Tongue (tissue), 2 donors: ENCODE measurements around the gene LTBP1. TPM values are rescaled to one million over a fixed set of nuclear protein-coding genes. Genes with fewer than 3 reads are reported as not detected.
"Not testable (repeated sequence)": the region's sequence is repeated elsewhere in the genome, so short reads cannot be mapped to it uniquely, and the experiment has no call there.

Experiments
- DNase-seq: peaks from one replicate; pipeline ENCODE4 v3.0.0-alpha.2; 2015
- total RNA-seq: library from RNA; depleted of rRNA; stranded (reverse); fragments of >200 nt; gene quantifications from one replicate; pipeline ENCODE4 v1.2.3, GENCODE V29; 2014

Gene LTBP1
- total RNA-seq, 1 donor from 2014 or later = 167 TPM

DNA sequence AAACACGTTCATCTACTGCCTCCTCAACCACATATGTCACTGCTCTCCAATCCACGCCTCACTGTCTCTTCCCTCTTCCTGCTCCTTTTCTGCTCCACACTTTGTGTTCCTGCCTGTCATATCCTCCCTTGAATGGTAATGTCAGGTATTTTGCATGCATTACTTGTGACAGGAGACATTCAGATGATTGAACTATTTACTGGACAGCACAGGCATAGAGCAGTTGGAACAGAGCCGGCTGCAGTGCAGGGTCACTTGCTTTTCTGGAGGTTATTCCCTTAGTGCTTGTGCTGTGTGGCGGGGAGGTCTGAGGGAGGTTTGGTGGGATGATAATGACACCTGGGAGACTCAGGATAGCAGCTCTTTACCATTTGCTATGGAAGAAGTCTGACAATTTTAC is 93.8 kb downstream of the LTBP1 start:
- no peak for DNase-seq

DNA sequence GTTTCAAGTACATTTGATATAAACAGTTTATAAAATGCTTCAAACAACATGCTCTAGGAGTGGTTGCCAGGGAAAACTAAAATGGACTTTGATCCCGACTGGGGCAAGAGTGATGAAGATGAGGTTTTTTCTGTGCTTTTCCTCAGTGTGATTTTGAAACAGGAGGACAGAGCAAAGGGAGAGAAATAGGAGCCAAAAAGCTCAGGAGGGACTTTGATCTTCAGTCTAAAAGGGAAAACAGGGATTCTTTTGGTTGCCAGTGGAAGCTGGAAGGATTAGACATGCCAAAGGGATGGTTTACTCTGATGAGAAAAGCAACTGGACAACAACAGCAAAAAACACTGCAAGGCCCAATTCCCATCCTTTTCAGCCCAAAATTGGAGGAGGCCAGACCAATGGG is 95.5 kb downstream of the LTBP1 start:
- no peak for DNase-seq

DNA sequence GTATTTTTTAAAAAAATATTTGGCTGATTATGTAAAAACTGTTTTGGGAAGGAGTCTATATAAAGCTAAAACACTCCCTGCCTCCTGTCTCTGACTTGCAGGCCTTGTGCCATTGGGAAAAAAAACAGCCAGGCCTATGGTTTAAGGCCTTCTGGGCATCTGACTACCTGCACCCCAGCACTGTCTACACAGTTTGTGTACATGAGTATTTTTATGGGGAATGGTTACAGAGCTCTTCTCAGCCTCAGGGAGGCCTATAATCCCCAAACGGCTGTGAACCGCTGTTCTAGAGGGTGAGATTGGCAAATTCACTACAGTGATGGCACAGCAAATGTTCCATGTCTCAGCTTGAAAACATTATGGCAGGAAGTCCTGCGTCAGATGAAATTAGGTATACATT is 96.1 kb downstream of the LTBP1 start:
- DNase-seq = no peak

DNA sequence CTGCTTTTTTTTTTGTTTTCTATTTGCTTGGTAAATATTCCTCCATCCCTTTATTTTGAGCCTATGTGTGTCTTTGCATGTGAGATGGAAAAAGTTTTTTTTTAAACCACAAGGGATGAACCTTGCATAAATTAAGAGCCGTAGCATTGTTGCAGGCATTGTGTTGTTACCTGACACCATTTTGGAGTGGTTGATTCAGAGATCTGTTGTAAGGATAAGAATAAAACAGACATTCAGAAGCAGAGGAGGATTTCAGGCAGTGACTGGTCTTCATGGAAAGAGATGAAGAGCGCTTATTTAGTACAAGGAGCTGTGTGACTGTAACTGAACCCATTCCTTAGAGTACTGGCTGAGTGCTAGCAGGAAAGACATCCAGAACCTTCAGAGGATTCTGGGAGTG is 101.2 kb downstream of the LTBP1 start:
- DNase-seq = no peak

DNA sequence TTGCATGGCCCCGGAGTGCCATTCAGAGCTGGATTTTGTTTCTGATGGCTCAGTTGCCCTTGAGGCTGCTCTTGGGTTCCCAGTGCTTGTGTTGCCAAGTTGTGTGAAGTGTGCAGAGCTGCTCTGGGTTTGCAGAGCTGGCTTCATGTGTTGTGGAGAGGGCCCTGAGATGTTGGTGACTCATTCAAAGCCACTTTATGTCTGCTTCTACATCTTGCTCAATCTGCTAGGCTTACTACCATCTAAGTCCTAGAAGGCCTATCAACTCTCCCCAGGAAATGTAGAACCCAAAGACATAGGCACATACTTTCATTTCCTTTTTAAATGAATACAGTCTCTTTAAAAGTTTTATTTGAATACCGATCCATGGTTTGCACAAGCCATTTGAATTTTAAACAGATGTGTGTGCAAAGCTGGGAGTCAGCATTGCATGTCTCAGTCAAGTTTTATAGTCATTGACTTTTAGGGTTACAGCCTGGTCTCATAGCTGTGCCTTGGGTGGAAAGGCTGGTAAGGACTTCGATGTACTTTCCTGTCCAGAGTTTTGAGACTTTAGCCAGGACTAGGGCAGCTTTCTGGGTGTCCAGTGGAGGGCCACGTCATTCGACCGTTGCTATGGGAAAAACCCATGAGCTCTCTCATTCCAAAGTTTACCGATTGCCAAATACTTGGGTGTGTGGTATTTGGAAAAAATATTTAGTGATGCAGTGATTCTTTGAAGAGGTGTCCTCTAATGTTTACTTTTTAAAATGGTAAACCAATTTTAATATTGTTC is 105.0 kb downstream of the LTBP1 start:
- DNase-seq = no peak

DNA sequence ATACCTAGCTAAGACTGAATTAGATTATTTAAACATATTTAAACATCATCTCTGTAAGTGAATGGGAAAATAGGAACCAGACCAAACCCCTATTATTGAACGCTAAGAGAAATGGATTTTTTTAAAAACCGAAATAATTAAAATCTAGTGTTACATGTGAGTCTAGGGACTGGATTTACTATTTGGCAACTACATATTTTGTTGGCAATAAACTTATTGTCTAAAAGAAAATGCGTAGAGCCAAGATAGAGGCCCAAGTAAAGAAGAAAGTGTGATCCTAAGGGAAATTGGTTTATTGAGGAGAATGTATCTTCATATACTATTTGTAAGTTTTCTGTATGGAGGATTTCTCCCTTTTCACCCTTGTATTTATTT is 105.6 kb downstream of the LTBP1 start:
- no peak for DNase-seq

DNA sequence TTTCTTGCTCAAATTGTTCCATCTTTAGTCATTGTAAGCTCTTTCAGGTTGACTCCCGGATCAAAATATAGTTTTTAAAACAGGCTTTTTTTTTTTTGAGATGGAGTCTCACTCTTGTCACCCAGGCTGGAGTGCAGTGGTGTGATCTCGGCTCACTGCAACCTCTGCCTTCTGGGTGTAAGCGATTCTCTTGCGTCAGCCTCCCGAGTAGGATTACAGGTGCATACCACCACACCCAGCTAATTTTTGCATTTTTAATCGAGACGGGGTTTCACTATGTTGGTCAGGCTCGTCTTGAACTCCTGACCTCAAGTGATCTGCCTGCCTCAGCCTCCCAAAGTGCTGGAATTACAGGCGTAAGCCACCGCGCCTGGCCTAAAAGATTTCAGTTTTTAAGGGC is 106.0 kb downstream of the LTBP1 start:
- not testable (repeated sequence) for DNase-seq

DNA sequence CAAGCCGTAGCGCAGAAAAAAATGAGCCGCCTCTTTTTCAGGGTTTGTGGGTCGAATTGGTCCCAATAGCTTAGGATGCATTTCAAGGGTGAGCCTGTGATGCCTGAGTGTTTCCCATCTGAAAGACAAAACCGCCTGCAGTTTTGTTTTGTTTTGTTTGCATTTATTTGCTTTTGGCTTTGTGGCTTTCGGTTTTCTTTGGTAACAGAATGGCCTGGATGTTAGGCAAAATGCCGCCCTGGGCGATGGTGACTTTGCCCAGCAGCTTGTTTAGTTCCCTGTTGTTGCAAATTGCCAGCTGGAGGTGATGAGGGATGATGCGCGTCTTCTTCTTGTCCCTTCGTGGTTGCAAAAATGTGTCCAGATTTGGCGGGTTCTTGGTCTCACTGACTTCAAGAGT is 109.4 kb downstream of the LTBP1 start:
- DNase-seq = no peak

DNA sequence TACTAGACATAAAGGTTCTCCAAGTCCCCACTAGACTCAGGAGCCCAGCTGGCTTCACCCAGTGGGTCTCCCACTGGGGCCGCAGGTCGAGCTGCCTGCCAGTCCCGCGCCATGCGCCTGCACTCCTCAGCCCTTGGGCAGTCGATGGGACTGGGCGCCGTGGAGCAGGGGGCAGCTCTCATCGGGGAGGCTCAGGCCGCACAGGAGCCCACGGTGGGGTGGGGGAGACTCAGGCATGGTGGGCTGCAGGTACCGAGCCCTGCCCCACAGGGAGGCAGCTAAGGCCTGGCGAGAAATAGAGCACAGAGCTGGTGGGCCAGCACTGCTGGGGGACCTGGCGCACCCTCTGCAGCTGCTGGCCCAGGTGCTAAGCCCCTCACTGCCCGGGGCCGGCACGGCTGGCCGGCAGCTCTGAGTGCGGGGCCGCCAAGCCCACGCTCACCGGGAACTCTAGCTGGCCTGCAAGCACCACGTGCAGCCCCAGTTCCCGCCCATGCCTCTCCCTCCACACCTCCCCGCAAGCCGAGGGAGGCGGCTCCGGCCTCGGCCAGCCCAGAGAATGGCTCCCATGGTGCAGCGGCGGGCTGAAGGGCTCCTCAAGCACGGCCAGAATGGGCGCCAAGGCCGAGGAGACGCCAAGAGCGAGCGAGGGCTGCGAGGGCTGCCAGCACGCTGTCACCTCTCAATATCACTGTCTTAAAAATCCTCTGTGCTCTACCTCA is 110.7 kb downstream of the LTBP1 start:
- not testable (repeated sequence) for DNase-seq

DNA sequence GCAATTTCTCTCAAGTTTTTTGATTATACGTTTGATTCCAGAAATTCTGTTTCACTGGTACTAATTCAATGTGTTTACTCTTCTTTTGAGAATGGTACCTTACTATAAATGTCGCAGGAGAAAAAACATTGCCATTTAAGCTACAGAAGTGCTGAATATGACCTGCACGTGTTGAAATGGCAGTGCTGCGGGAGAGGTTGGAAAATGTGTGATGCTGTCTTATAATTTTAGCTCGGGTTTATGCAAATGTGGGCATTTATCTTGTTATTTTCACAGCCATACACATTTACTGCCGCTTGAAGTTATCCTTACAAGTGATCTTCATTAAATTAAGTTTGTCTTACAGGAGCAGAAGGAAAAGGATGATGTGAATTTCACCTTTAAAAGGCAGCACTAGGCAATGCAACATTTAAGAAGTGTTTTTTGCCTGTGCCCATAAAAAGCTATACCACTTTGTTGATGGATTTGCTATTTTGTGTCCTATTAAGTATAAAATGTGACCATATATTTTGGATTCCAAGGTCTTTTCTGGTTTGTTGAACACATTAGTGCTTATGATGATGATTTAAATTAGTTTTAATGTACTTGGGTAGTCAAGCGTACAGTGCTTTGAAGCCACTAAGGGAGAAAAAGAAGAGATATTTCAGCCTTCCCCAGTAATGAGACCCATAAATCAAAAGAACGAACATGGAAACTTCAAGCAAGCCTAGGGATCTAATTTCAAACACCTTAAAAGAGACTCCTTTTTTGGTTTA is 112.1 kb downstream of the LTBP1 start:
- DNase-seq = no peak

DNA sequence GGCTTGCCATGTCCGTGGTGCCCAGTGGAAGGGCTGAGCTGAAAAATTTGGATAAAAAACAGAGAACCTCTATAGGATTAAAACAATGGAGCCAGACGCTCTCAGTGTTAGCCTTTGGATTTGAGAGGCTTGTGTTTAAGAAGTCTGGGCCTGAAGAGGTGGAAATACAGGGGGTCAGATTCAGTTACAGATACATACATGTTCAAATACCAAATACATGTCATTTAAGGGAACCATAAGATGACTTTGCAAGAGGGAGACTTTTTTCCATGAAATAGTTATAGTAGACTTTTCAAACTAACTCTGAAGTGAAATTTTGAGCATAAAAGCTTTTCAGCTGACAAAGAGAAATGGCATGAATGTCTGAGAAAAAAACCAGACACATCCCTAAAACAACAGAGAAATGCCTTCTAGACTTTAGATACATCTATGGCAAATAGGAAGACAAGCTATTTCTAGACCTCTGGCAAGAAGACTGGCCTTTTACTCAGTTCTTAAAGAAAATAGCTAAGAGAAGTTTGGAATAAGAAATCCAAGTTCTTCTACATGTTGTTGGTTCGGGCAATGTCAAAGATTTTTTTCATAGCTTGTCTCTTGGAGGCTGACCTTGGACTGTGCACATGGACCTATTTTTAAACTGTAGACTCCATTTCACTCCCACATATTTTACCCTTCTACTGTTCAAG is 112.9 kb downstream of the LTBP1 start:
- no peak for DNase-seq

DNA sequence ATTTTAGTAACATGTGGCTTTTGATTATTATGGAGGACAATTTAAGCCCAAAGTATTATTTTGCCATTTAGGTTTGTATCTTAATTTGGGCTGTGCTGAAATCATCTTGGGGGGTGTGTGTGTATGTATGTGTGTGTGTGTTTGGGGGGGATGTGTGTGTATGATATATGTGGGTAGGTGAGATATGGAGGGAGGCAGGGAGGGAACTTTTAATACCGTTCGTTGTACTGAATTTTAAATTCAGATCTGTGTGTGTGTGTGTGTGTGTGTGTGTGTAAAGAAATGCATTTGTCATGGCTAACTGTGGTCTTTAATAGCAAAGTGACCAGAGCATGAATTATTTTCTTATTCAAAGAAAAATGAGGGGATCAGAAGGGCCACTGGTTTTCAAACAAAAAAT is 113.7 kb downstream of the LTBP1 start:
- DNase-seq = no peak

DNA sequence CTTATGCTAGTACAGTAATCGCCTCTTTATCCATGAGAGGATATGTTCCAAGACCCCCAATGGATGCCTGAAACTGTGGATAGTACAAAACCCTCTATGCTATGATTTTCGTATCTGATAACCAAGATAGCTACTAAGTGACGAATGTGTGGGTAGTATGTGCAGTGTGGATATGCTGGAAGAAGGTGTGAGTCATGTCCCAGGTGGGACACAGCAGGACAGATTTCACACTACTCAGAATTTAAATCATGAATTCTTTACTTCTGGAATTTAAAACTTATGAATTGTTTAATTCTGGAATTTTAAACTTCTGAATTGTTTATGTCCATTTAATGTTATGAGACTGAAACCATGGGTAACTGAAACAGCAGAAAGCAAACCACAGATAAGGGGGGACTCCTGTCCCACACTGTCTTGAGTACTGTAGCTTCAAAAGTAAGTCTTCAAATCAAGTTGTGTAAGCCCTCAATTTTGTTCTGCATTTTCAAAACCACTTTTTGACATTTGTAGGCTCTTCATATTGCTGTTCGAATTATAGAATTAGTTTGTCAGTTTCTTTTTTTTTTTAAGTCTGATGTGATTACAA is 116.0 kb downstream of the LTBP1 start:
- no peak for DNase-seq

DNA sequence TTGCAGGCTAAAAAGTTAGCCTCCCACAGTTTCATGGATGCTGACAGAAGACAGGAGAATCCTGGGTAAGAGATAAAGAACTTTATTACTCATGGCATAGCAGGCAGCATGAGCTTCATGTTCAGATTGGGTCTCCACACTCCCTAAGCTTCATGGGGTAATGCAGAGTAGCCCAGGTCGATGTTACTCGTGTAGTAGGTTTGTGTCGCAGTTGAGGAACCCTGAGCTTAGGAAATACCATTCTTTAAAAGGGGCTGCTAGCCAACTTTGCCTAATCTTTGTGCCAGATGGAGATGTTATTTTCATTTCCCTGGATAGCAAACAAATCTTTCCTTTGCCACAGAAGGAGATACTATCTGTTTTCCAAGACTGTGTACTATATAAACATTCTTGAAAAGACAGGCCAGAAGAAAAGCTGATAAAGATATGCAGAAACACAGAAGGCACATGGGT is 117.6 kb downstream of the LTBP1 start:
- DNase-seq = no peak

DNA sequence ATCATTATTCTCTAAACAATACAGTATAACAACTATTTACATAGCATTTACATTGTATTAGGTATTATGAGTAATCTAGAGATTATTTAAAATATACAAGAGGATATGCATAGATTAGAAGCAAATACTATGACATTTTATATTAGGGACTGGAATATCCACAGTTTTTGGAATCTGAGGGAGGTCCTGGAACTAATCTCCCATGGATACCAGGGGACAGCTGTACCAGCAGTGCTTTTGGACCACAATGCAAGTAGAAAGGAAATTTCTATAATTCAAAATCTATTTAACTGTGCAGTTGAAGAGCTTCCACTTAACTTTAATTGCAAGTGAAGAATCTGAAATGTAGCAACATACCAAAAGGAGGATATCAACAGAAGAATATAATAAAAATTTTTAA is 120.8 kb downstream of the LTBP1 start:
- peak; percentile 28 for DNase-seq

DNA sequence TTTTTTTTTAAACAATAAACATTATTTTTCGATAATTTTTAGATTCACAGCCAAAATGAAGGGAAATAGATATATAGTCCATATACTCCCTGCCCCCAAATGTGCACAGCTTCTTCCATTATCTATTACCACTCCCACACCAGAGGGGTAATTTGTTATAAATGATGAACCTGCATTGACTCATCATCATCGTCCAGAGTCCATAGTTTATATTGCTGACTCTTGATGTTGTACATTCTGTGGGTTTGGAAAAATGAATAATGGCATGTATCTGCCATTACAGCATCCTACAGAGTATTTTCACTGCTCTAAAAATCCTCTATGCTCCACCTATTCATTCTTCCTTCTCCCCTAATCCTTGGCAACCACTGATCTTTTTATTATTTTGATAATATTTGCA is 121.5 kb downstream of the LTBP1 start:
- DNase-seq = no peak

DNA sequence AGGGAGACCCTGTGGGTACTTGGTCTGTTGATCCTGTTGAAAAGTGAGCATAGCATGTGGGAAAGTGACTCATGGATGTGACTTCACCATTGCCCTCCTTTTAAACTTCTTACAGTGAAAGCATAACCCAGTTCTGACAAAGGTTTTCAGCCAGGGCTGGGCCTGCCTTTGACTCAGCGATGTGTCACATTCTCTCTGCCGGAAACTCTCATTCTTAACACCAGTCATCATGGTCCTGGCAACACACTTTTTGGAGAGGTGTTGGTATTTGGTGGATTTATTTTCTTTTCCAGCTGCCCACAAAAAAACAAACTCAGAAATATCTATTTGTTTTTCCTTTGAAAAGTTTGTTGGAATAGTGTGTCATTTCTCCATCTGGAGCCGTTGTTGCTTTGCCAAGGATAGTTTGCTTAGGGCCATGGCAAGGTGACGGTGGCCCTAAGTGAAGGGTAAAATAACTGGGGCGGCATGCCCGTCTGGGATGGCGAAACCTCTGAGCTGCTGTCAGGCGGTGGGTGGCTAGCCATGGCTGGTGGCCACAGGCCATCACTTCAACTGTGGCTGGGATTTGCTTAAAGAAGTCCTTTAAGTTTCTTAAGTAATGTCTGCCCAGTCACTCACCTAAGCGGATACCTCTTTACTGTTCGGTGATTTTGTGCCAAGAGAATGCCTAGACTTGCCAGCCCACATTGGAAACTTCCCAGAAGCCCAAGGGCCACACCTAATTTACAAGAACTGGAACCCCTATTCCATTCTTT is 123.3 kb downstream of the LTBP1 start:
- no peak for DNase-seq

DNA sequence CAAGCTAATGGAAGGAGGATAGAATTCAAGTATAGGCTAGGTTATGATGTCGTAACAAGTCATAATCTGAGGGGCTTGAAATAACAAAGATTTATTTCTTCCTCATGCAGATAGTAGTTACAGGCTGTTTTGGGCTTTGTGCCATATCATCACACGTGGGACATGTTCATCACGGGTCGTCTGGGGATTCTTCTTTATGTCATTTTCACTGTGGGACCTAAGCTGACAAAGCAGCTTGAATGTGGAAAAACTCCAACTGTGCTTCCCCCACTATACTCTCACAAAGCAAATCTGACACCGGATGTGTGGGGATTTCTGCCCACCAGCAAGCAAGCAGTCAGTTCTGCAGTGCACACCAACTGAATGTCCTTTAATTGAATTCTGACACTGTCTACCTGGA is 124.8 kb downstream of the LTBP1 start:
- no peak for DNase-seq

DNA sequence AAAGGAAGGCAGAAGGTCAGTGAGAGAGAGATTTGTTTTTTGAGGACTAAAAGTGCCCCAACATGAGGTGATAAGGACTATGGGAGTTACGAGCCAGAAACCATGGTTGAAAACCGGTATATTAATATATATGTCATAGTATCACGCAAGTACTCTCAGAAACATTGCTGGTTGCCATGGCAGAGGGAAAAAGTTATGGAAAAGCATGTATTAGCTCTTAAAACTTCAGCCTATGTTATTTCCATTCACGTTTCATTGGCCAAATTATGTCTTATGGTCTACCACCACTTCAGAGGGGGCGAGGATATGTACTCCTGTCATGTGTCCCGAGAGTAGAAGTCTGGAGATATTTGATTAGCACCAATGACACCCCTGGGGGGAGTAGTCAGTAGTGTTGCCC is 125.9 kb downstream of the LTBP1 start:
- no peak for DNase-seq

DNA sequence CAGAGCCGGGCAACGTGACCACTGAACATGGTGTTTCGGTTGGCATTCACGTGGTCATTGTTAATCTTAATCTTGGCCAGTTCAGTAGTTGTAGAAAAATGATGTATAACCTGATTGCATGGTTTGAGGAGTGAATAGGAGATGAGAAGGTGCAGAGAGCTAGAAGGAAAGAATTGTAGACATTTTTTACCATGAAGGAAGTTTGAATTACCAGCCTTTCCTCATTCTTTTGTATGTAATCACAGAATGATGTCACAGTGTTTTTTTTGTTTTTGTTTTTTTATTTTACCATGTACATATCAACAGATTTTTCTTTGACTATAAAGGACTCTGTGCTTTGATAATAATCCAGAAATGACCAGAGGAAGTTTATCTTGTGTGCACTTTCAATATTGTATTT is 126.3 kb downstream of the LTBP1 start:
- DNase-seq = no peak

DNA sequence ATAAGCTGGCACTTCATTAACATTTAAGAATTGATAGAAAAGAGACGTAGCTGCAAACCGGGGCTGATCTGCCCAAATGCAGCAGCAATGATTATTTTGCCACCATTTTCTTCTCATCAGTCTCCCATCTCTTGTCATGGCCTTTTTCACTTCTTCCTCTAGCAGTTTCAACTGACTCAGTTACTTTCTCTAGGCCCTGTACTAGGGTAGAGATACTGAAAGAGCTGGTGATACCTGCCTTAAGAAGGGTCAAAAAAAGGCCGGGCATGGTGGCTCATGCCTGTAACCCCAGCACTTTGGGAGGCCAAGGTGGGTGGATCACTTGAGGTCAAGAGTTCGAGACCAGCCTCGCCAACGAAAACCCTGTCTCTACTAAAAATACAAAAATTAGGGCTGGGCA is 127.4 kb downstream of the LTBP1 start:
- DNase-seq = no peak

DNA sequence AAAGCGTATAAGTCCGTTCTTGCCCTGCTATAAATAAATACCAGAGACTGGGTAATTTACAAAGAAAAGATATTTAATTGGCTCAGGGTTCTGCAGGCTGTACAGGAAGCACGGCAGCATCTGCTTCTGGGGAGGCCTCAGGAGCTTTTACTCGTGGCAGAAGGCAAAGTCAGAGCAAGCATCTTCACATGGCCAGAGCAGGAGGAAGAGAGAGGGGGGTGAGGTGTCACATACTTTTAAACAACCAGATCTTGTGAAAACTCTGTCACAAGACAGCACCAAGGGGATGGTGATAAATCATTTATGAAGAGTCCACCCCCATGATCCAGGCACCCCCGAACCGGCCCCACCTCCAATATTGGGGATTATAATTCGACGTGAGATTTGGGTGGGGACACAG is 130.6 kb downstream of the LTBP1 start:
- no peak for DNase-seq
